CD4-positive, alpha-beta T cell (primary cell): Measurements from ENCODE around the gene CXCL14. TPM values are rescaled to one million over a fixed set of nuclear protein-coding genes. Genes with fewer than 3 reads are reported as not detected.

ENCODE experiments used
- ATAC-seq: fragments of 200-7000 bp; cut with Tn5 transposase; one replicate; pipeline ENCODE4 v1.10.0; 2022; ENCODE audit warnings: mild to moderate bottlenecking; ENCODE audit not compliant: poor library complexity
- CTCF ChIA-PET: fragments of 350-600 bp; sonication (Branson Sonifier 250); formaldehyde crosslinking; loops from one replicate; lab custom pipeline; 2021; ENCODE audit warnings: antibody characterized with exemption, inconsistent platforms; lab: Charles Lee
- POLR2A ChIA-PET: fragments of 350-600 bp; sonication (Branson Sonifier 250); formaldehyde crosslinking; loops from one replicate; lab custom pipeline; 2021; ENCODE audit warnings: antibody characterized with exemption, inconsistent platforms; lab: Charles Lee
- DNase-seq, 14 experiments: peaks; one replicate each; pipeline ENCODE4 v3.0.0-alpha.2; 2013 to 2020; ENCODE audit warnings: mixed read lengths in 2 of 14
- H3K27ac ChIP-seq, 2 donors: one replicate each; pipeline versions ENCODE4 v1.5.1 to v1.7.0; 2013; ENCODE audit warnings: low read length in 2 of 2, low read depth in 1 of 2, mild to moderate bottlenecking in 1 of 2
- H3K27me3 ChIP-seq, 2 experiments: 1 replicate in 1 of 2; 2 replicates in 1 of 2; pipeline versions ENCODE4 v1.6.1 to v1.7.0; 2013; ENCODE audit warnings: low read length in 2 of 2, control low read depth in 1 of 2, mild to moderate bottlenecking in 1 of 2, moderate library complexity in 1 of 2; ENCODE audit not compliant: insufficient read depth in 2 of 2, control insufficient read depth in 1 of 2
- H3K36me3 ChIP-seq: one replicate; pipeline ENCODE4 v1.6.1; 2013; ENCODE audit warnings: low read length, control low read depth; ENCODE audit not compliant: insufficient read depth
- H3K4me1 ChIP-seq: one replicate; pipeline ENCODE4 v1.6.1; 2013; ENCODE audit warnings: low read length, control low read depth; ENCODE audit not compliant: insufficient read depth
- H3K4me3 ChIP-seq: one replicate; pipeline ENCODE4 v1.5.1; 2013; ENCODE audit warnings: mild to moderate bottlenecking, low read length, moderate library complexity
- H3K9me3 ChIP-seq, 2 experiments: 1 replicate in 1 of 2; 2 replicates in 1 of 2; pipeline versions ENCODE4 v1.6.1 to v1.7.0; 2013; ENCODE audit warnings: low read length in 2 of 2, mild to moderate bottlenecking in 2 of 2, control low read depth in 1 of 2, moderate library complexity in 1 of 2; ENCODE audit not compliant: control insufficient read depth in 1 of 2, insufficient read depth in 1 of 2
- H3K27ac Mint-ChIP-seq: one replicate; pipeline ENCODE4 v1.8.0; 2020; ENCODE audit warnings: mixed read lengths
- H3K27me3 Mint-ChIP-seq: one replicate; pipeline ENCODE4 v1.8.0; 2021; ENCODE audit warnings: mixed read lengths
- H3K36me3 Mint-ChIP-seq: one replicate; pipeline ENCODE4 v1.8.0; 2021; ENCODE audit warnings: low read depth, mixed read lengths
- H3K4me1 Mint-ChIP-seq: one replicate; pipeline ENCODE4 v1.8.0; 2021; ENCODE audit warnings: low read depth, mixed read lengths
- H3K4me3 Mint-ChIP-seq: one replicate; pipeline ENCODE4 v1.8.0; 2020; ENCODE audit warnings: mild to moderate bottlenecking, mixed read lengths
- H3K9me3 Mint-ChIP-seq: one replicate; pipeline ENCODE4 v1.8.0; 2020; ENCODE audit warnings: mixed read lengths
- CTCF ChIP-seq: fragments of 200-600 bp; IDR thresholded peaks from one replicate; pipeline ENCODE4 v1.8.0; 2022; ENCODE audit warnings: antibody characterized with exemption, mild to moderate bottlenecking
- intact Hi-C, 2 experiments: fragments of 100-400 bp; cut with DNase I in 1 of 2; cut with micrococcal nuclease in 1 of 2; formaldehyde crosslinking; loops; one replicate each; pipeline versions ENCODE4 v1.15.1 to v1.9.0; 2023 to 2025; cut with DNase I, micrococcal nuclease
- total RNA-seq, 174 experiments: library from RNA in 2 of 174; stranded (reverse) in 2 of 174; gene quantifications; one replicate each; pipeline ENCODE4 v1.2.3 and lab custom pipeline; 2021 to 2026

Gene CXCL14
- total RNA-seq, 2 experiments from 2014 or later: not detected

GRCh38 chr5:135551593-135552447, 27.0 kb downstream of the CXCL14 start:
- DNase-seq (peak; percentile 7 to 71 (median 32)), ATAC-seq (peak; percentile 41)
- intact Hi-C loops: loop anchor here (2.0 to 5.0 kb wide), 2 partner anchors 85 to 89 kb away; no protein-coding TSS in a partner anchor
- no peaks in the 10 kb centered on the region for H3K9me3 Mint-ChIP-seq
- H3K36me3 ChIP-seq: no peaks in the 10 kb centered on the region
- H3K27me3 Mint-ChIP-seq: peaks cover 82% of the 10 kb centered on the region
- H3K27ac ChIP-seq: no peak overlapping the region
- peaks cover 10 to 50% of the 10 kb centered on the region in 2 experiments for H3K27me3 ChIP-seq
- CTCF ChIA-PET: interaction anchor here (1.0 to 2.0 kb wide), 4 partner anchors 11 to 94 kb away, joined by 3 to 9 read pairs (median 4); no protein-coding TSS in a partner anchor
- H3K4me3 ChIP-seq: no peak overlapping the region
- H3K4me1 ChIP-seq: no peaks in the 10 kb centered on the region
- H3K4me3 Mint-ChIP-seq: no peak overlapping the region
- no peak overlapping the region for H3K27ac Mint-ChIP-seq
- peak; percentile 66 for TF ChIP-seq CTCF
- H3K9me3 ChIP-seq: no peaks in the 10 kb centered on the region
- no peaks in the 10 kb centered on the region for H3K36me3 Mint-ChIP-seq
- POLR2A ChIA-PET: interaction anchor here (1.0 kb wide), 1 partner anchor 86 kb away, joined by 3 read pairs; no protein-coding TSS in a partner anchor
- H3K4me1 Mint-ChIP-seq: no peaks in the 10 kb centered on the region

- CTCF ChIA-PET: no interaction called here
- no peaks in the 10 kb centered on the region for H3K36me3 ChIP-seq
- H3K27ac Mint-ChIP-seq: no peak overlapping the region
- no peak overlapping the region for H3K4me3 Mint-ChIP-seq
- no peak for TF ChIP-seq CTCF
- POLR2A ChIA-PET: no interaction called here
- peaks cover 0 to 6% of the 10 kb centered on the region in 2 experiments for H3K9me3 ChIP-seq
- intact Hi-C loops: no loop called here
- no peak for ATAC-seq
- H3K4me1 ChIP-seq: peaks cover 4% of the 10 kb centered on the region
- H3K4me3 ChIP-seq: no peak overlapping the region
- DNase-seq: no peak
- no peaks in the 10 kb centered on the region for H3K9me3 Mint-ChIP-seq
- no peaks in the 10 kb centered on the region for H3K36me3 Mint-ChIP-seq
- no peak overlapping the region for H3K27ac ChIP-seq
- peaks cover under 1% of the 10 kb centered on the region for H3K4me1 Mint-ChIP-seq
- peaks cover 85% of the 10 kb centered on the region for H3K27me3 Mint-ChIP-seq
- peaks cover 31 to 58% of the 10 kb centered on the region in 2 experiments for H3K27me3 ChIP-seq
Measured at GRCh38 chr5:135549413-135549812, 29.4 kb downstream of the CXCL14 start.

- no peak overlapping the region for H3K27ac ChIP-seq
- DNase-seq: no peak
- Mint-ChIP-seq H3K27me3 (peaks cover 88% of the 10 kb centered on the region), H3K36me3 (no peaks in the 10 kb centered on the region), H3K4me1 (peaks cover 11% of the 10 kb centered on the region), H3K9me3 (no peaks in the 10 kb centered on the region), H3K27ac (no peak overlapping the region), H3K4me3 (no peak overlapping the region)
- H3K9me3 ChIP-seq: peaks cover 0 to 11% of the 10 kb centered on the region in 2 experiments
- ChIA-PET CTCF (interaction anchor here (1.4 kb wide), 1 partner anchor 13 kb away, joined by 3 read pairs; no protein-coding TSS in a partner anchor), POLR2A (no interaction called here)
- H3K27me3 ChIP-seq: peaks cover 43 to 72% of the 10 kb centered on the region in 2 experiments
- H3K4me3 ChIP-seq: no peak overlapping the region
- intact Hi-C loops: no loop called here
- H3K36me3 ChIP-seq: no peaks in the 10 kb centered on the region
- H3K4me1 ChIP-seq: peaks cover 17% of the 10 kb centered on the region
- no peak for TF ChIP-seq CTCF
- no peak for ATAC-seq
Measured at GRCh38 chr5:135547590-135548254, 31.1 kb downstream of the CXCL14 start.
